H4 (cell line): Measurements from ENCODE around the gene REXO1. TPM values are rescaled to one million over a fixed set of nuclear protein-coding genes. Genes with fewer than 3 reads are reported as not detected.

Source experiments
- DNase-seq: peaks from one replicate; pipeline ENCODE4 v3.0.0-alpha.2; 2015; ENCODE audit warnings: low spot score
- total RNA-seq: library from RNA; depleted of rRNA; stranded (reverse); fragments of >200 nt; shearing (Covaris generic); gene quantifications from 2 replicates; pipeline ENCODE4 v1.2.3, GENCODE V29; 2014

REXO1 gene
- total RNA-seq, 1 experiment from 2014 or later: 4.2 TPM

DNA sequence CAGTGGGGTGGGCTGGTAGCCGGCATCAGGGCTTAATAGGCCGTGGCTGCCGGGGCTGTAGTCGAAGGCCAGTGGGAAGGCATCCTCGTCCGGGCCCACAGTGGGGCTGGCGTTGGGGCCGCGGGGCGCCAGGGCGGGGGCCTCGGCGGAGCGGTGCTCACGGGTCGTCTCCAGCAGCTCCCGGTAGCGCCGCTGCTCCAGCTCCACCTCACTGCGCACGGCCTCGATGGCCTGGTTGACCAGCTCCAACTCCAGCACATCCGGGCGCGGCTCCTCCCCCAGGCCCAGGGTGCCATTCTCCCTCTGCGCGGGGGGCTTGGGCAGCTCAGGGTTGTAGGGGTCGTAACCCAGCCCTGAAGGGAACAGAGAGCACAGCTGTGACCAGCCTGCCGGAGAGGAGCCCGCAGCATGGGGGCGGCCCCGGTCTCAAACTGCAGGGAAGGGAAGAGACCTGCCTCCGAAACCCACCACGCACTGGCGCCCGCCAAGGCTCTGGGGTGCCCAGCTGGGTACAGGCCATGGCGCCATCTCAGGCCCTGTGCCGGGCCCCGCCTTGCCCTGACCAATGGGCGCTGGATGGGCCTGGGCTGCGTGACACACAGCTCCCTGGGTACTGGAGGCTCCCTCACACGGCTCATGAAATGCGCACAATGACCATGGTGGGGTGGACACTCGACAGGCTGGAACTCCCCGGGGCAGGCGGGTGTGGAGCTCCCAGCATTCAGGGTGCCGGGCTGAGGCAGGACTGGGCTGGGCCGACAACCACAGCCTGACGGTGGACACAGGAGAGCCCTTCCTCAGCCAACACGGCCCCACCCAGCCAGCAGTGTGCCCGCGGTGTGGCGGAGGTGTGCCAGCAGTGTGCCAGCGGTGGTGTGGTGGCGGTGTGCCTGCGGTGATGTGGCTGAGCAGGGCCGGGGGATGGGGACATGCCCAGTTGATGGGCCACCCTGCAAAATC lies 19.7 kb downstream of the REXO1 start:
- no peak for DNase-seq

DNA sequence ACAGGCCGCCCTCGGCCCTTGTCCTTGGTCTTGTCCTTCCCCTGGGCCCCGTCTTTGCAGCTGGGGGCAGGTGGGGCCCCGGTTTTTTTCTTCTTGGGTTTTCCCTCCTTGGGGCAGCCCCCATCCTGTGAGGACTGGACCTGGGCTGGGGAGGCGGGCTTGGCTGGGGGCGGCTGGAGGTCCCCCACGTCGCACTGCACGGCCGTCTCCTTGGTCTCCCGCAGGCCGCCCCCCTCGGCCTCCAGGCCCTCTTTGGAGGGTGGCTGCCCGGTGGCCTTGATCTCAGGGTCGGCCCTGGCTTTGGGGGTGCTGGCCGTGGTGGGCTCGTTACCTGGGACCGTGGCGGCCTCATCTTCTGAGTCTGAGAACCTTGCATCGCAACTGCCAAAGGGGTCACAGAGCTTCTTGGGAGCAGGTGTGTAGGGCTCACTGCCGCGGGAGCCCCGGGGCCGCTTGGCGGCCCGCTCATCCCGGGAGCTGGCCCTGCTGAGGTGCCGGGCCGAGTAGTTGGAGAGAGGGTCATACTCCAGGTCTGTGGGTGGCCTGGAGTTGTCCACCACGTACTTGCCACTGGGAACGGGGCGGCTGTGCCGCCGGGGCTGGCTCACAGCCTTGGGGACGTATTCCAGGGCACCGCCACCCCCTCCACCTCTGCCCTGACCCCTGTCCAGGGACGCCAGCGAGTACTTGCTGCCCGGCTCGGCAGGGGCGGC lies 20.6 kb downstream of the REXO1 start:
- no peak for DNase-seq

DNA sequence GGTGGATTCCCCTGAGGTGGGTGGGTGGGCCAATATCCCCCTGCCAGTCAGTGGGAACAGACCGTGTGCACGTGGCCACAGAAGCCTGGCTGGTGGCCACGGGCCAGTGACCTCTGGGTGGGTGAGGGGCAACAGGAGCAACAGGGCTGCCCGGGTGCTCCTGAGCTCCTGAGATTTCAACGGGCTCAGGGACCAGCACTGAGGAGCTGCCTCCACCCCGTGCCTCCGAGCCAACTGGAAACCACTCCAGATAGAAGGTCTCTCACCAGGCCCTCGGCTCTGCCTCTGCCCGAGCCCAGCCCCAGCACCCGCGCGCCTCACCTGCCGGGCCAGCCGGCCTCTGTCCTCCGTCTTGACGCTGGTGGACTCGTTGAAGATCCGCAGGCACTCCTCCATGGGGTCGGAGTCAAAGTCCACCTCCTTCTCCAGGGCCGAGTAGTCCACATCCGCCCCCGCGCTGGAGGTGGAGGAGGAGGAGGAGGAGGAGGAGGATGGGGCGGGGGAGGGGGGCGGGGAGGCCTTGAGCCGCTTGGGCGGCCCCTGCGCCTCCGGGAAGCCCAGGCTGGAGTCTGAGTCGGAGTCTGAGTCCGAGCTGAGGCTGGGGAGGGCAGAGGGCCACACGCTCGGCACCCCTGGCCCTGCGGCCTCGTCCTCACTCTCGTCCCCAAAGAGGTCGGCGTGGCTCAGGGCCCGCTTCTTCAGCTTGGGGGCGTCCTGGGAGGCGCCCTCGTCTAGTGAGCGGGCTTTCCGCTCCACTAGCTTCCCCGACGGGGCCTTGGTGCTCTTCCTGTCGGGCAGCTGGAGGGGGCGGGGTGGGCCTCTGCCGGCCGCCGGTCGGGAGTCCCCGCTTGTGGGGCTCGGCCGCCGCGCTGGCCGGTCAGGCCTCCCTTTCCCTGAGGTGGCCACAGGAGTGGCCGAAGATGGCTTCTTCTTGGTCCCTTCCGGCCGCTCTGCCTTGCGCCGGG lies 21.4 kb downstream of the REXO1 start:
- no peak for DNase-seq

GRCh38 chr19:1825909-1826556 lies 22.2 kb downstream of the REXO1 start:
- DNase-seq: peak; percentile 42

DNA sequence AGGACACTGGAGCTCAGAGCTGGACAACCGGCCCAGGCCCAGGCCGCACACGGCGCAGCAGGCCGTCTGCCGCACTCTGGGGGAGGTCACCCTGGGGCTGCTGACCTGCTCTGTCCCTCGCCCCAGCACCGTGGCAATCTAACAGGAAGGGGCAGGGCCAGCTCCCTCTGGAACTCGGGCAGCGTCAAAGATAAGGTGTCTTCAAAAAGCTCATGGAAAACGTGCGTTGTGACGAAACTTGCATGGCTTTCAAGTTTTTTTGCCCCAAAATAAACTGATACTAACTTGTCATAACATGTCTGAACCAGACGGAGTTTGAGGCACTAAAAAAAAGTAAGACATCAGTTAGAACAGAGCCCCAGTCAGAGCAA lies 24.0 kb downstream of the REXO1 start:
- no peak for DNase-seq

DNA sequence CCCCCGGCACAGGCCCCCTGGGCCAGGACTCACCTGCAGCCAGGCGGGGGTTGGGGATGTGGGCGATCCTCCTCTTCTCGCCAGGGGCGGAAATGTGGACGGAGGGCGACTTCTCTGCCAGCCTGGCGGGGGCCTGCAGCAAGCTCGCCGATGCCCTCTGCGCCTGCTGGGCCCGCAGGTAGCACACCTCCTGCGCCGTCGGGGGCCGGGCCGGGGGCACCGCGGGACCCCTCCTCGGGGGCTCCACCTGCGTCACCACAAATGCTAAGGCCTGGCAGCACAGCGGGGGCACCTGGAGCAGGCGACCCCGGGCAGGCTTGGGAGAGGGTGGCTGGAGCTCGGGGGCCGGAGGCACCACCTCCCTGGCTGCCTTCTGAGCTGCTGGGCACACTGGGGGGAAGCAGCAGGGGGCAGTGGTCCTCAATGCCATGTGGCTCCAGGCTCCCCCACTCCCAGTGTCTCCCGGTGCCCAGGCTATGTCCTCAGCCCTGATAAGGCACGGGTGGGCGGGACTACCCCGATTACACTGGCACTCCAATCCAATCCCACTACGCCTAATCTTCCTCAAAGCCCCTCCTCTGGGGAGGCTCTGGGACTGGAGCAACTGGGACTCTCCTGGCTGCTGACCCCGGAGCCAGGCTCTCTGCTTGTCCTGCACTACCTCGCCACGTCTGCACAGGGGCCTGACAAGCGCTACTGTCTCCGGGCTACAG lies 24.6 kb downstream of the REXO1 start:
- no peak for DNase-seq

GRCh38 chr19:1823020-1823419 lies 25.3 kb downstream of the REXO1 start:
- DNase-seq: no peak

DNA sequence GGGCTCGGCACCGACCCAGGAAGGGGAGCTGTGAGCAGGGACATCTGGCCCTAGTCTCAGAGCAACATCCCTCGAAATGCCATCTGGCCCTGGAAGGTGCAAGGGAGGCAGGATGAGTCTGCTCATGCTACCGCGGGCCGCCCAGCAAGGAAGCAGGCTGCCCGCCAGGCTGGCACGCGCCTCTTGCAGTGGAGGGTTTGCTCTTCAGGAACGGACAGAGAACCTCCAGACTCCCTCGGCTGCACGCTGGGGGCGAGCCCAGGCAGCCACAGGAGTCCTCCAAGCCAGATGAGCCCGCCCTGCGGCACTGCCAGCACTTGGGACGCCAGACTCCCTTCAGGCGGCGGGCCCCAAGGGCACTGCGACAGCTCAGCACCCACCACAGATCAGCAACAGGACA lies 26.1 kb downstream of the REXO1 start:
- no peak for DNase-seq

GRCh38 chr19:1819341-1820255 lies 28.7 kb downstream of the REXO1 start:
- no peak for DNase-seq

DNA sequence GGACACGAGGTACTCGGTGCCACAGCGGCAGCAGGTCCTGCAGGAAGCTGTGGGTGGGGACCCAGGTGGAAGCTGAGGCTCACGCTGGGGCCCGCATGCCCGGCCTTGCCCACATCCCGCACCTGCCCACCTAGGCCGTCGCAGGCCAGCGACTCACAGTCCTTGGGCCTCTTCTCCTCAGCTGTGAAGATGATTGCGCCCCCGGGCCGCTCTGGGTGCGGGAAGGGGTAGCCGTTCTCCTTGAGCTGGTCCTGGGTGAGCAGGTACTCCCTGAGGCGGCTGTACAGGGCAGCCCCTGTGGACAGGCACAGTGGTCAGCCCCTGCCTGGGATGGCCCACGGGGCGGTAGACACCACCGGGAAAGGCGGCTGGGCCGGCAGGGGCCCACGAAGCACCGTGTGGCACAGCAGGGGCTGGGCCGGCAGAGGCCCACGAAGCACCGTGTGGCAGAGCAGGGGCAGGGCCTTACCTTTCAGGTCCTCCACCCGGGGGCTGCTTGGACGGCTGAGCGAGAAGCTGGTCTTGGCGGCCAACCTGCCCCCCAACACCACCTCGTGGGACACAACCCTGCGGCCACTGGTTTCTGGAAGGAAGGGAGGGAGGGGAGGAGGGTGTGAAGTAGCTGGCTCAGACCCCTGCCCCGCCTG lies 29.6 kb downstream of the REXO1 start:
- no peak for DNase-seq

- no peak for DNase-seq
These were observed 30.6 kb downstream of the REXO1 start for GRCh38 chr19:1817553-1818179.

GRCh38 chr19:1816530-1817298 lies 31.6 kb downstream of the REXO1 start:
- no peak for DNase-seq

- no peak for DNase-seq
These were observed 32.4 kb downstream of the REXO1 start for GRCh38 chr19:1815605-1816529.

DNA sequence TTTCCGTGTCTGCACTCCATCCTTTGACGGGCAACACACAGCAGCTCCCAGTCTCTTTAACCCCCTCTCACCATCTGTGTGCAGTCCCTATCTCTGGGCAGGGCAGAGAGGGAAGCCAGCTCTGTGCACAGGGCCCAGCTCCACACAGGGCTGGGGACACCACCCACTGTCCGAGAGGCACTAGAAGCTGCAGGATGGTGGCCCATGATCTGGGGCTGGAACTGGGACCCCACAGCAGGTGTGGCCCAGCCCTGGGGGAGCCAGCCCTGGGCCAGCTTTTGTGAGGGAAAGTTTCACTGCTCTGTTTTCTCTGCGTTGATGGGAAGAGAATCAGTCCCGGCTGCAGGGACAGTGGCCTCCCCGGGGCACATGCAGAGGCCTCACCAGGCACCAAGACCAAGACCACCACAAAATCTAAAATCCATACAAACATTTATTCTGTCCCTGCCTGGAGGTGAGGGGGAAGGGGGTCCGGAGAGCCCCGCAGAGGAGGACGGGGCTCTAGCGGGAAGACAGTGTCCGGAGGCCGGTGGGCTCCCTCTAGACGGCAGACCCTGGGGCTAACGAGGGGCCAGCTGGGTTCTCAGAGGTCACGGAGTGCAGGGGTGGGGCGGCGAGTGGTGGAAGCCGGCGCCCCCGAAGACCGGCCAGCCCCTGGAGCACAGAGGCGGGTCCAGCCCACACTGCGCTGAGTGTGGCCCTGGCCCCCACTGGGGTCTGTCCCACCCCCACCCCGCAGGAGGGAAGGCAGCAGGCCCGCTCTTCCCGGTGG lies 33.3 kb downstream of the REXO1 start:
- no peak for DNase-seq

DNA sequence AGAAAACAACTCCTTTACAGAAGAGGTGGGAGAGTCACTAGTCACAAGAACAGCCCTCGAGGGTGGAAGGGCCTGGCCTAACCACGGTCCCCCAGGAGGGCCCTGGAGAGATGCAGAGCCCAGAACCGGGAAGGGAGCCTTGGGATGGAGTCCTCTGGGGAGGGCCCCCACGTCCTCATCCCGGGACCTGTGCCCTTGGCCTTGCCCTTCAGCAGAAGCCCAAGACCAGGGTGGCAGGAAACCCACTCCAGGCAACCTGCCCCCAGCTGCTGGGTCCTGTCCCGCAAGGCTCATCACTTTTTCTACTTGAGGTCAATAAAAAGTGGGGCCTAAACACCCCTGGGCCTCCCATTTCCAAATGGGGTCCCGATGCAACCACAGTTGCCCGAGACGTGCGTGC lies 33.9 kb downstream of the REXO1 start:
- no peak for DNase-seq
